ENCODE data around the gene DCHS1. TPM values are rescaled to one million over a fixed set of nuclear protein-coding genes. Genes with fewer than 3 reads are reported as not detected.

The DCHS1 gene
- total RNA-seq, 1 donor from 2014 or later = 49.9 TPM

GRCh38 chr11:6612213-6613041 is 43.2 kb downstream of the DCHS1 start, which contains the start of gene TAF10:
TAF10 (minus strand) TSS chr11:6612216; CDS start chr11:6612189, 27 bp downstream.
- DNase-seq = peak; percentile 89

- DNase-seq = no peak
Observed at GRCh38 chr11:6611963-6612212, 43.7 kb downstream of the DCHS1 start.

GRCh38 chr11:6611092-6611962 is 44.3 kb downstream of the DCHS1 start:
- DNase-seq = no peak

GRCh38 chr11:6610591-6610990 is 45.0 kb downstream of the DCHS1 start:
- no peak for DNase-seq

- DNase-seq = no peak
Observed at GRCh38 chr11:6609502-6610015, 46.0 kb downstream of the DCHS1 start.

- no peak for DNase-seq
Observed at GRCh38 chr11:6608726-6609501, 46.7 kb downstream of the DCHS1 start.

GRCh38 chr11:6608011-6608410 is 47.6 kb downstream of the DCHS1 start:
- no peak for DNase-seq

- no peak for DNase-seq
Observed at GRCh38 chr11:6607190-6607795, 48.3 kb downstream of the DCHS1 start.

GRCh38 chr11:6606471-6607189 is 49.0 kb downstream of the DCHS1 start:
- peak; percentile 60 for DNase-seq

GRCh38 chr11:6604790-6605189 is 50.8 kb downstream of the DCHS1 start:
- DNase-seq = no peak

GRCh38 chr11:6604081-6604626 is 51.5 kb downstream of the DCHS1 start:
- DNase-seq = no peak

- DNase-seq = peak; percentile 90
Observed at GRCh38 chr11:6603287-6604080, 52.1 kb downstream of the DCHS1 start, which contains the start of the genes ILK and RRP8. ILK (plus strand) TSS chr11:6603774; CDS start chr11:6604272, 498 bp downstream. RRP8 (minus strand) TSS chr11:6603616; CDS start chr11:6603502, 114 bp downstream.

GRCh38 chr11:6602096-6602940 is 53.3 kb downstream of the DCHS1 start:
- DNase-seq = no peak

GRCh38 chr11:6601041-6601461 is 54.6 kb downstream of the DCHS1 start:
- DNase-seq = no peak

GRCh38 chr11:6599881-6600390 is 55.7 kb downstream of the DCHS1 start:
- DNase-seq = no peak

- no peak for DNase-seq
Observed at GRCh38 chr11:6599449-6599848, 56.2 kb downstream of the DCHS1 start.

GRCh38 chr11:6598555-6598954 is 57.1 kb downstream of the DCHS1 start:
- no peak for DNase-seq

GRCh38 chr11:6596239-6596877 is 59.3 kb downstream of the DCHS1 start:
- DNase-seq = no peak
